Thyroid gland (tissue), 4 donors: Measurements from ENCODE around the gene TSGA10IP.

ENCODE experiments used
- CTCF ChIP-seq, 6 experiments: fragments of 200-600 bp in 3 of 6; fragments of 450-650 bp in 3 of 6; sonication (generic) in 3 of 6; IDR thresholded peaks; one replicate each; pipeline ENCODE4 v1.5.1; 2016 to 2019; ENCODE audit warnings: antibody characterized with exemption in 6 of 6, mild to moderate bottlenecking in 2 of 6, inconsistent platforms in 1 of 6, moderate library complexity in 1 of 6
- POLR2A ChIP-seq, 2 donors: fragments of 450-650 bp; IDR thresholded peaks; one replicate each; pipeline ENCODE4 v1.6.1; 2017; ENCODE audit warnings: antibody characterized with exemption in 2 of 2, mild to moderate bottlenecking in 2 of 2, moderate library complexity in 1 of 2

GRCh38 chr11:65946655-65947054 is 1.4 kb downstream of the TSGA10IP start:
- TF ChIP-seq CTCF (IDR thresholded peaks at IDR 0.05) (no peak), POLR2A (IDR thresholded peaks at IDR 0.05) (no peak)
